Measurements from ENCODE around the gene AP3B2.
"Not testable (repeated sequence)": the region's sequence is repeated elsewhere in the genome, so short reads cannot be mapped to it uniquely, and the experiment has no call there.

The AP3B2 gene

GRCh38 chr15:82648257-82649103 lies 61.2 kb downstream of the AP3B2 start:
- DNase-seq (ENCODE audit: low spot score): no peak
- Histone ChIP-seq H3K4me3 (ENCODE audit: severe bottlenecking) (no peak overlapping the region), H3K27ac (ENCODE audit: poor library complexity, severe bottlenecking) (no peak overlapping the region), H3K27me3 (ENCODE audit: insufficient read depth, poor library complexity, severe bottlenecking) (peaks cover 63% of the 10 kb centered on the region), H3K9me3 (ENCODE audit: severe bottlenecking) (no peaks in the 10 kb centered on the region), H3K36me3 (ENCODE audit: low read depth) (no peaks in the 10 kb centered on the region), H3K4me1 (ENCODE audit: insufficient read depth, poor library complexity, severe bottlenecking) (no peaks in the 10 kb centered on the region)
- no peak for TF ChIP-seq CTCF (IDR thresholded peaks at IDR 0.05; ENCODE audit: poor library complexity, severe bottlenecking)
- ATAC-seq (ENCODE audit: low read depth): no peak

GRCh38 chr15:82647835-82648256 lies 61.8 kb downstream of the AP3B2 start:
- TF ChIP-seq CTCF (IDR thresholded peaks at IDR 0.05; ENCODE audit: poor library complexity, severe bottlenecking): no peak
- H3K4me1 ChIP-seq (ENCODE audit: insufficient read depth, poor library complexity, severe bottlenecking): no peaks in the 10 kb centered on the region
- peak overlapping the region; percentile 29 for H3K4me3 ChIP-seq (ENCODE audit: severe bottlenecking)
- peaks cover 66% of the 10 kb centered on the region for H3K27me3 ChIP-seq (ENCODE audit: insufficient read depth, poor library complexity, severe bottlenecking)
- DNase-seq (ENCODE audit: low spot score) (no peak), ATAC-seq (ENCODE audit: low read depth) (peak; percentile 20; the same call in 2 of the 3 replicates)
- no peak overlapping the region for H3K27ac ChIP-seq (ENCODE audit: poor library complexity, severe bottlenecking)
- H3K36me3 ChIP-seq (ENCODE audit: low read depth): no peaks in the 10 kb centered on the region
- no peaks in the 10 kb centered on the region for H3K9me3 ChIP-seq (ENCODE audit: severe bottlenecking)

- peak; percentile 40 for TF ChIP-seq CTCF (IDR thresholded peaks at IDR 0.05; ENCODE audit: poor library complexity, severe bottlenecking)
- ATAC-seq (ENCODE audit: low read depth) (peak; percentile 49), DNase-seq (ENCODE audit: low spot score) (no peak)
- no peaks in the 10 kb centered on the region for H3K4me1 ChIP-seq (ENCODE audit: insufficient read depth, poor library complexity, severe bottlenecking)
- peak within 1 kb of the TSS; percentile 29 for H3K4me3 ChIP-seq (ENCODE audit: severe bottlenecking)
- H3K9me3 ChIP-seq (ENCODE audit: severe bottlenecking): no peaks in the 10 kb centered on the region
- peaks cover 72% of the 10 kb centered on the region for H3K27me3 ChIP-seq (ENCODE audit: insufficient read depth, poor library complexity, severe bottlenecking)
- H3K27ac ChIP-seq (ENCODE audit: poor library complexity, severe bottlenecking): no peak within 1 kb of the TSS
- no peaks in the 10 kb centered on the region for H3K36me3 ChIP-seq (ENCODE audit: low read depth)
Measured at GRCh38 chr15:82647045-82647834, 62.4 kb downstream of the AP3B2 start, which contains the start of gene CPEB1. Gene CPEB1 (minus strand): TSS chr15:82647363. CDS start chr15:82628459, 18,904 bp downstream.

GRCh38 chr15:82646250-82647044 lies 63.2 kb downstream of the AP3B2 start:
- no peaks in the 10 kb centered on the region for H3K4me1 ChIP-seq (ENCODE audit: insufficient read depth, poor library complexity, severe bottlenecking)
- peaks cover 80% of the 10 kb centered on the region for H3K27me3 ChIP-seq (ENCODE audit: insufficient read depth, poor library complexity, severe bottlenecking)
- H3K4me3 ChIP-seq (ENCODE audit: severe bottlenecking): no peak overlapping the region
- H3K9me3 ChIP-seq (ENCODE audit: severe bottlenecking): no peaks in the 10 kb centered on the region
- H3K27ac ChIP-seq (ENCODE audit: poor library complexity, severe bottlenecking): no peak overlapping the region
- ATAC-seq (ENCODE audit: low read depth): peak; percentile 43
- H3K36me3 ChIP-seq (ENCODE audit: low read depth): no peaks in the 10 kb centered on the region
- DNase-seq (ENCODE audit: low spot score): no peak
- TF ChIP-seq CTCF (IDR thresholded peaks at IDR 0.05; ENCODE audit: poor library complexity, severe bottlenecking): no peak

GRCh38 chr15:82644967-82645852 lies 64.5 kb downstream of the AP3B2 start:
- H3K27me3 ChIP-seq (ENCODE audit: insufficient read depth, poor library complexity, severe bottlenecking): peaks cover 93% of the 10 kb centered on the region
- ATAC-seq (ENCODE audit: low read depth); H3K9me3 ChIP-seq (ENCODE audit: severe bottlenecking); H3K36me3 ChIP-seq (ENCODE audit: low read depth); H3K4me3 ChIP-seq (ENCODE audit: severe bottlenecking); DNase-seq (ENCODE audit: low spot score); H3K4me1 ChIP-seq (ENCODE audit: insufficient read depth, poor library complexity, severe bottlenecking); H3K27ac ChIP-seq (ENCODE audit: poor library complexity, severe bottlenecking): not testable (repeated sequence)

Measured in RWPE2 (cell line).